WTC11 (cell line): ENCODE results near the gene TMEM176B. TPM values are rescaled to one million over a fixed set of nuclear protein-coding genes. Genes with fewer than 3 reads are reported as not detected.

ENCODE experiments used
- ATAC-seq: fragments of 200-7000 bp; cut with Tn5 transposase; 2 replicates; pipeline ENCODE4 v1.10.0; 2021; ENCODE audit warnings: mild to moderate bottlenecking, moderate library complexity
- CTCF ChIA-PET: fragments of 300-600 bp; sonication (Branson Sonifier 250); formaldehyde crosslinking; loops from one replicate; lab custom pipeline; 2021; ENCODE audit warnings: antibody characterized with exemption; lab: Charles Lee
- POLR2A ChIA-PET: fragments of 350-600 bp; sonication (Branson Sonifier 250); formaldehyde crosslinking; loops from one replicate; lab custom pipeline; 2021; ENCODE audit warnings: antibody characterized with exemption; lab: Charles Lee
- DNase-seq: peaks from one replicate; pipeline ENCODE4 v3.0.0; 2021; ENCODE audit warnings: low spot score
- H3K27ac Mint-ChIP-seq: 2 replicates; pipeline ENCODE4 v1.8.0; 2021; ENCODE audit warnings: mixed read lengths
- H3K27me3 Mint-ChIP-seq: 2 replicates; pipeline ENCODE4 v1.8.0; 2021; ENCODE audit warnings: low read depth, mild to moderate bottlenecking, moderate library complexity, mixed read lengths
- H3K36me3 Mint-ChIP-seq: 2 replicates; pipeline ENCODE4 v1.8.0; 2021; ENCODE audit warnings: mixed read lengths
- H3K4me1 Mint-ChIP-seq: 2 replicates; pipeline ENCODE4 v1.8.0; 2022; ENCODE audit warnings: mixed read lengths
- H3K4me3 Mint-ChIP-seq: 2 replicates; pipeline ENCODE4 v1.8.0; 2021; ENCODE audit warnings: mild to moderate bottlenecking, moderate library complexity, mixed read lengths
- H3K9me3 Mint-ChIP-seq: 2 replicates; pipeline ENCODE4 v1.8.0; 2021; ENCODE audit warnings: mixed read lengths
- ATF3 ChIP-seq: sonication (generic); formaldehyde crosslinking; conservative IDR thresholded peaks from 2 replicates; pipeline ENCODE4 v1.8.1; 2022; ENCODE audit warnings: mild to moderate bottlenecking, missing genetic modification reagents
- ATF6 ChIP-seq: sonication (generic); formaldehyde crosslinking; IDR thresholded peaks from 2 replicates; pipeline ENCODE4 v1.8.1; 2023; ENCODE audit warnings: mild to moderate bottlenecking, missing genetic modification reagents
- EMX1 ChIP-seq: fragments of 250-450 bp; sonication (Bioruptor Pico); IDR thresholded peaks from 2 replicates; pipeline ENCODE4 v1.8.0; 2021; ENCODE audit warnings: mild to moderate bottlenecking
- GTF2I ChIP-seq: fragments of 250-450 bp; sonication (Bioruptor Pico); conservative IDR thresholded peaks from 2 replicates; pipeline ENCODE4 v1.4.0; 2021; ENCODE audit warnings: mild to moderate bottlenecking
- HMGA2 ChIP-seq: fragments of 250-450 bp; sonication (Bioruptor Pico); IDR thresholded peaks from 2 replicates; pipeline ENCODE4 v1.4.0; 2021; ENCODE audit warnings: mild to moderate bottlenecking, moderate library complexity
- JUN ChIP-seq: sonication (generic); formaldehyde crosslinking; IDR thresholded peaks from 2 replicates; pipeline ENCODE4 v1.8.0; 2023; ENCODE audit warnings: mild to moderate bottlenecking, missing genetic modification reagents
- NFE2L1 ChIP-seq: sonication (generic); formaldehyde crosslinking; IDR thresholded peaks from 2 replicates; pipeline ENCODE4 v1.8.1; 2023; ENCODE audit warnings: missing genetic modification reagents
- NFYB ChIP-seq: sonication (generic); formaldehyde crosslinking; conservative IDR thresholded peaks from 2 replicates; pipeline ENCODE4 v1.8.0; 2022; ENCODE audit warnings: low read depth, missing genetic modification reagents
- OVOL2 ChIP-seq: fragments of 250-450 bp; sonication (Bioruptor Pico); IDR thresholded peaks from 2 replicates; pipeline ENCODE4 v1.9.0; 2021; ENCODE audit warnings: mild to moderate bottlenecking, borderline replicate concordance
- PREB ChIP-seq: sonication (generic); formaldehyde crosslinking; IDR thresholded peaks from 2 replicates; pipeline ENCODE4 v1.8.1; 2022; ENCODE audit warnings: mild to moderate bottlenecking, missing genetic modification reagents, moderate library complexity, borderline replicate concordance
- PRRX2 ChIP-seq: fragments of 250-450 bp; sonication (Bioruptor Pico); IDR thresholded peaks from 2 replicates; pipeline ENCODE4 v1.8.0; 2021; ENCODE audit warnings: mild to moderate bottlenecking
- SMAD3 ChIP-seq: sonication (generic); formaldehyde crosslinking; IDR thresholded peaks from 2 replicates; pipeline ENCODE4 v1.8.0; 2022; ENCODE audit warnings: missing genetic modification reagents, mild to moderate bottlenecking, borderline replicate concordance
- SOX15 ChIP-seq: fragments of 250-450 bp; sonication (Bioruptor Pico); IDR thresholded peaks from 2 replicates; pipeline ENCODE4 v1.9.0; 2021; ENCODE audit warnings: mild to moderate bottlenecking
- TCF7 ChIP-seq: sonication (generic); formaldehyde crosslinking; IDR thresholded peaks from 2 replicates; pipeline ENCODE4 v1.8.0; 2022; ENCODE audit warnings: mild to moderate bottlenecking, low read depth, missing genetic modification reagents, moderate library complexity
- TP53 ChIP-seq: sonication (generic); formaldehyde crosslinking; IDR thresholded peaks from 2 replicates; pipeline ENCODE4 v1.8.1; 2023; ENCODE audit warnings: mild to moderate bottlenecking, missing genetic modification reagents
- ZBTB21 ChIP-seq: sonication (generic); formaldehyde crosslinking; IDR thresholded peaks from 2 replicates; pipeline ENCODE4 v1.8.1; 2023; ENCODE audit warnings: mild to moderate bottlenecking, missing genetic modification reagents, borderline replicate concordance
- ZBTB43 ChIP-seq: sonication (generic); formaldehyde crosslinking; IDR thresholded peaks from 2 replicates; pipeline ENCODE4 v1.8.1; 2023; ENCODE audit warnings: mild to moderate bottlenecking, missing genetic modification reagents
- ZNF396 ChIP-seq: fragments of 250-450 bp; sonication (Bioruptor Pico); IDR thresholded peaks from 2 replicates; pipeline ENCODE4 v1.8.0; 2021; ENCODE audit warnings: mild to moderate bottlenecking, moderate library complexity, borderline replicate concordance
- ZNF423 ChIP-seq: fragments of 250-450 bp; sonication (Bioruptor Pico); IDR thresholded peaks from 2 replicates; pipeline ENCODE4 v2.1.2; 2022; ENCODE audit warnings: mild to moderate bottlenecking, moderate library complexity
- ZNF671 ChIP-seq: fragments of 250-450 bp; sonication (Bioruptor Pico); IDR thresholded peaks from 2 replicates; pipeline ENCODE4 v1.8.0; 2021; ENCODE audit warnings: mild to moderate bottlenecking
- total RNA-seq: library from RNA; stranded (reverse); gene quantifications from 3 replicates; pipeline ENCODE4 v1.2.3, GENCODE V29; 2021
- TF ChIP-seq, protein P1 (sequence below): sonication (generic); formaldehyde crosslinking; IDR thresholded peaks from 2 replicates; pipeline ENCODE4 v1.8.1; 2022; ENCODE audit warnings: low read depth, missing genetic modification reagents, borderline replicate concordance
- TF ChIP-seq, protein P2 (sequence below): fragments of 200-600 bp; IDR thresholded peaks from 2 replicates; pipeline ENCODE4 v1.8.0; 2022; ENCODE audit warnings: antibody characterized with exemption
- TF ChIP-seq, protein P3 (sequence below): sonication (generic); formaldehyde crosslinking; IDR thresholded peaks from 2 replicates; pipeline ENCODE4 v1.8.1; 2023; ENCODE audit warnings: mild to moderate bottlenecking, missing genetic modification reagents, borderline replicate concordance
- TF ChIP-seq, protein P4 (sequence below): sonication (generic); formaldehyde crosslinking; IDR thresholded peaks from 2 replicates; pipeline ENCODE4 v1.8.1; 2023; ENCODE audit warnings: mild to moderate bottlenecking, missing genetic modification reagents, moderate library complexity

TMEM176B gene
- total RNA-seq, 1 experiment from 2014 or later, result 1.0 TPM

GRCh38 chr7:150829426-150829825 is 29.3 kb upstream of the TMEM176B start (continued):
- TF ChIP-seq, protein P1, sequence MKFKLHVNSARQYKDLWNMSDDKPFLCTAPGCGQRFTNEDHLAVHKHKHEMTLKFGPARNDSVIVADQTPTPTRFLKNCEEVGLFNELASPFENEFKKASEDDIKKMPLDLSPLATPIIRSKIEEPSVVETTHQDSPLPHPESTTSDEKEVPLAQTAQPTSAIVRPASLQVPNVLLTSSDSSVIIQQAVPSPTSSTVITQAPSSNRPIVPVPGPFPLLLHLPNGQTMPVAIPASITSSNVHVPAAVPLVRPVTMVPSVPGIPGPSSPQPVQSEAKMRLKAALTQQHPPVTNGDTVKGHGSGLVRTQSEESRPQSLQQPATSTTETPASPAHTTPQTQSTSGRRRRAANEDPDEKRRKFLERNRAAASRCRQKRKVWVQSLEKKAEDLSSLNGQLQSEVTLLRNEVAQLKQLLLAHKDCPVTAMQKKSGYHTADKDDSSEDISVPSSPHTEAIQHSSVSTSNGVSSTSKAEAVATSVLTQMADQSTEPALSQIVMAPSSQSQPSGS (CRISPR knock-in tag), result no peak
- TF ChIP-seq ZBTB21 (CRISPR knock-in tag) (no peak), EMX1 (CRISPR knock-in tag) (no peak), SOX15 (CRISPR knock-in tag) (no peak), TCF7 (CRISPR knock-in tag) (no peak), NFYB (no peak), GTF2I (no peak), JUN (no peak)
- TF ChIP-seq, protein P2, sequence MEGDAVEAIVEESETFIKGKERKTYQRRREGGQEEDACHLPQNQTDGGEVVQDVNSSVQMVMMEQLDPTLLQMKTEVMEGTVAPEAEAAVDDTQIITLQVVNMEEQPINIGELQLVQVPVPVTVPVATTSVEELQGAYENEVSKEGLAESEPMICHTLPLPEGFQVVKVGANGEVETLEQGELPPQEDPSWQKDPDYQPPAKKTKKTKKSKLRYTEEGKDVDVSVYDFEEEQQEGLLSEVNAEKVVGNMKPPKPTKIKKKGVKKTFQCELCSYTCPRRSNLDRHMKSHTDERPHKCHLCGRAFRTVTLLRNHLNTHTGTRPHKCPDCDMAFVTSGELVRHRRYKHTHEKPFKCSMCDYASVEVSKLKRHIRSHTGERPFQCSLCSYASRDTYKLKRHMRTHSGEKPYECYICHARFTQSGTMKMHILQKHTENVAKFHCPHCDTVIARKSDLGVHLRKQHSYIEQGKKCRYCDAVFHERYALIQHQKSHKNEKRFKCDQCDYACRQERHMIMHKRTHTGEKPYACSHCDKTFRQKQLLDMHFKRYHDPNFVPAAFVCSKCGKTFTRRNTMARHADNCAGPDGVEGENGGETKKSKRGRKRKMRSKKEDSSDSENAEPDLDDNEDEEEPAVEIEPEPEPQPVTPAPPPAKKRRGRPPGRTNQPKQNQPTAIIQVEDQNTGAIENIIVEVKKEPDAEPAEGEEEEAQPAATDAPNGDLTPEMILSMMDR, result no peak

DNA sequence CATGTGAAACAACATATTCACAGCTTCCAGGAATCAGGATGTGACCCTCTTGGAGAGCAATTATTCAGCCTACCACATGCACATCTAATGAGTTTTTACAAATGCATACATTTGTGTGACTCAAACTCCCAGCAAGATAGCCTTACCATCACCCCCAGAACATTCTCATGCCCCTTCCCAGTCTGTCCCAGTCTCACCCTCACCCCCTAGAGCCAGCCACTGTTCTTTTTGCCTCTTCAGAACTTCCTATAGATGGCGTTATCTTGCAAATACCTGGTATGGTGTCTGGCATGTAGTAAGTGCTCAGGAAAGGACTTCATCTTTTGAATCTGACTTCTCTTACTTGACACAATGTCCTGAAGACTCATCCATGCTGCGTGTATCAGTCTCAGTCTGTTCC is 28.2 kb upstream of the TMEM176B start:
- H3K36me3 Mint-ChIP-seq, result no peaks in the 10 kb centered on the region
- CTCF ChIA-PET, result no interaction called here
- H3K4me1 Mint-ChIP-seq, result peaks cover 7% of the 10 kb centered on the region
- no peak overlapping the region for H3K27ac Mint-ChIP-seq
- POLR2A ChIA-PET, result no interaction called here
- TF ChIP-seq NFE2L1, result no peak
- no peak for TF ChIP-seq ATF3
- TF ChIP-seq PREB (CRISPR knock-in tag), result no peak
- TF ChIP-seq PRRX2 (CRISPR knock-in tag), result no peak
- TF ChIP-seq, protein P3, sequence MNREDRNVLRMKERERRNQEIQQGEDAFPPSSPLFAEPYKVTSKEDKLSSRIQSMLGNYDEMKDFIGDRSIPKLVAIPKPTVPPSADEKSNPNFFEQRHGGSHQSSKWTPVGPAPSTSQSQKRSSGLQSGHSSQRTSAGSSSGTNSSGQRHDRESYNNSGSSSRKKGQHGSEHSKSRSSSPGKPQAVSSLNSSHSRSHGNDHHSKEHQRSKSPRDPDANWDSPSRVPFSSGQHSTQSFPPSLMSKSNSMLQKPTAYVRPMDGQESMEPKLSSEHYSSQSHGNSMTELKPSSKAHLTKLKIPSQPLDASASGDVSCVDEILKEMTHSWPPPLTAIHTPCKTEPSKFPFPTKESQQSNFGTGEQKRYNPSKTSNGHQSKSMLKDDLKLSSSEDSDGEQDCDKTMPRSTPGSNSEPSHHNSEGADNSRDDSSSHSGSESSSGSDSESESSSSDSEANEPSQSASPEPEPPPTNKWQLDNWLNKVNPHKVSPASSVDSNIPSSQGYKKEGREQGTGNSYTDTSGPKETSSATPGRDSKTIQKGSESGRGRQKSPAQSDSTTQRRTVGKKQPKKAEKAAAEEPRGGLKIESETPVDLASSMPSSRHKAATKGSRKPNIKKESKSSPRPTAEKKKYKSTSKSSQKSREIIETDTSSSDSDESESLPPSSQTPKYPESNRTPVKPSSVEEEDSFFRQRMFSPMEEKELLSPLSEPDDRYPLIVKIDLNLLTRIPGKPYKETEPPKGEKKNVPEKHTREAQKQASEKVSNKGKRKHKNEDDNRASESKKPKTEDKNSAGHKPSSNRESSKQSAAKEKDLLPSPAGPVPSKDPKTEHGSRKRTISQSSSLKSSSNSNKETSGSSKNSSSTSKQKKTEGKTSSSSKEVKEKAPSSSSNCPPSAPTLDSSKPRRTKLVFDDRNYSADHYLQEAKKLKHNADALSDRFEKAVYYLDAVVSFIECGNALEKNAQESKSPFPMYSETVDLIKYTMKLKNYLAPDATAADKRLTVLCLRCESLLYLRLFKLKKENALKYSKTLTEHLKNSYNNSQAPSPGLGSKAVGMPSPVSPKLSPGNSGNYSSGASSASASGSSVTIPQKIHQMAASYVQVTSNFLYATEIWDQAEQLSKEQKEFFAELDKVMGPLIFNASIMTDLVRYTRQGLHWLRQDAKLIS (CRISPR knock-in tag), result no peak
- TF ChIP-seq ZNF396 (CRISPR knock-in tag), result no peak
- no peak for TF ChIP-seq TP53 (CRISPR knock-in tag)
- no peak for TF ChIP-seq OVOL2
- no peak for TF ChIP-seq SMAD3 (CRISPR knock-in tag)
- TF ChIP-seq GTF2I, result no peak
- TF ChIP-seq, protein P4, sequence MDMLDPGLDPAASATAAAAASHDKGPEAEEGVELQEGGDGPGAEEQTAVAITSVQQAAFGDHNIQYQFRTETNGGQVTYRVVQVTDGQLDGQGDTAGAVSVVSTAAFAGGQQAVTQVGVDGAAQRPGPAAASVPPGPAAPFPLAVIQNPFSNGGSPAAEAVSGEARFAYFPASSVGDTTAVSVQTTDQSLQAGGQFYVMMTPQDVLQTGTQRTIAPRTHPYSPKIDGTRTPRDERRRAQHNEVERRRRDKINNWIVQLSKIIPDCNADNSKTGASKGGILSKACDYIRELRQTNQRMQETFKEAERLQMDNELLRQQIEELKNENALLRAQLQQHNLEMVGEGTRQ (CRISPR knock-in tag), result no peak
- TF ChIP-seq ZBTB43 (CRISPR knock-in tag), result no peak
- no peak for TF ChIP-seq ZNF423 (CRISPR knock-in tag)
- TF ChIP-seq ATF6 (CRISPR knock-in tag), result no peak
- no peak for TF ChIP-seq ZNF671 (CRISPR knock-in tag)
- no peak for TF ChIP-seq SOX15 (CRISPR knock-in tag)
- TF ChIP-seq NFYB, result no peak
- no peak for TF ChIP-seq HMGA2 (CRISPR knock-in tag)
- no peak for TF ChIP-seq ZBTB21 (CRISPR knock-in tag)
- H3K9me3 Mint-ChIP-seq, result peaks cover 4% of the 10 kb centered on the region; the same call in 1 of the 2 replicates
- H3K4me3 Mint-ChIP-seq, result no peak overlapping the region
- peaks cover 4% of the 10 kb centered on the region; the same call in 1 of the 2 replicates for H3K27me3 Mint-ChIP-seq
- DNase-seq (no peak), ATAC-seq (peak; percentile 66)
